ENCODE data around the gene OLFML2B. TPM values are rescaled to one million over a fixed set of nuclear protein-coding genes. Genes with fewer than 3 reads are reported as not detected.

OLFML2B gene
- total and polyA plus RNA-seq, 12 donors, result 5.5 to 24.4 (median 15.7) TPM

- Histone ChIP-seq H3K4me1 (replicated peaks in 1 of 2) (no peaks in the 10 kb centered on the region), H3K27me3 (peaks cover 5% of the 10 kb centered on the region)
- 79 to 92% (median 85%) methylated on average over 1 of the region's 1 CpG for WGBS, 4 donors
Observed at GRCh38 chr1:162042361-162042760, 18.7 kb upstream of the OLFML2B start.

GRCh38 chr1:162040657-162041056, 17.0 kb upstream of the OLFML2B start:
- Histone ChIP-seq H3K4me3 (no peak overlapping the region), H3K36me3 (replicated peaks in 1 of 2) (no peaks in the 10 kb centered on the region), H3K4me1 (replicated peaks in 1 of 2) (no peaks in the 10 kb centered on the region), H3K27ac (no peak overlapping the region), H3K9me3 (replicated peaks in 1 of 3) (no peaks in the 10 kb centered on the region), H3K27me3 (peaks cover 5% of the 10 kb centered on the region)
- no peak for TF ChIP-seq POLR2A (IDR thresholded peaks at IDR 0.05)
- TF ChIP-seq CTCF (IDR thresholded peaks at IDR 0.05), result peak; percentile 14 to 30 (median 22)
- no peak for DNase-seq
- intact Hi-C loops (cut with DNase I), result no loop called here

More at GRCh38 chr1:162042361-162042760, 18.7 kb upstream of the OLFML2B start:
- Histone ChIP-seq H3K27ac (no peak overlapping the region), H3K9me3 (replicated peaks in 1 of 3) (no peaks in the 10 kb centered on the region), H3K4me3 (no peak overlapping the region), H3K36me3 (replicated peaks in 1 of 2) (no peaks in the 10 kb centered on the region)
- TF ChIP-seq CTCF (IDR thresholded peaks at IDR 0.05) (no peak), POLR2A (IDR thresholded peaks at IDR 0.05) (no peak)
- intact Hi-C loops (cut with DNase I), result no loop called here
- DNase-seq, result no peak

GRCh38 chr1:162040001-162040400, 16.3 kb upstream of the OLFML2B start:
- H3K4me1 ChIP-seq (replicated peaks in 1 of 2), result no peaks in the 10 kb centered on the region
- no peak for DNase-seq
- intact Hi-C loops (cut with DNase I), result no loop called here

GRCh38 chr1:162038624-162039023, 15.0 kb upstream of the OLFML2B start:
- DNase-seq, result no peak
- Histone ChIP-seq H3K4me1 (replicated peaks in 1 of 2) (no peaks in the 10 kb centered on the region), H3K27ac (no peak overlapping the region), H3K27me3 (peaks cover 5% of the 10 kb centered on the region), H3K9me3 (replicated peaks in 1 of 3) (no peaks in the 10 kb centered on the region), H3K4me3 (no peak overlapping the region), H3K36me3 (replicated peaks in 1 of 2) (no peaks in the 10 kb centered on the region)
- TF ChIP-seq CTCF (IDR thresholded peaks at IDR 0.05) (no peak), POLR2A (IDR thresholded peaks at IDR 0.05) (no peak)
- 77 to 93% (median 86%) methylated on average over 1 of the region's 1 CpG for WGBS, 4 donors
- intact Hi-C loops (cut with DNase I), result loop anchor here (5.0 to 10.0 kb wide), 3 partner anchors 174 to 246 kb away; no protein-coding TSS in a partner anchor

More at GRCh38 chr1:162040001-162040400, 16.3 kb upstream of the OLFML2B start:
- TF ChIP-seq CTCF (IDR thresholded peaks at IDR 0.05) (no peak), POLR2A (IDR thresholded peaks at IDR 0.05) (no peak)
- 46 to 52% (median 49%) methylated on average over 4 of the region's 4 CpGs for WGBS, 4 donors
- H3K27me3 ChIP-seq, result peaks cover 5% of the 10 kb centered on the region
- no peaks in the 10 kb centered on the region for H3K9me3 ChIP-seq (replicated peaks in 1 of 3)
- H3K27ac ChIP-seq, result no peak overlapping the region
- H3K4me3 ChIP-seq, result no peak overlapping the region
- H3K36me3 ChIP-seq (replicated peaks in 1 of 2), result no peaks in the 10 kb centered on the region
